ENCODE data around the gene AGBL1. TPM values are rescaled to one million over a fixed set of nuclear protein-coding genes. Genes with fewer than 3 reads are reported as not detected.

Gene AGBL1
- total and polyA plus RNA-seq, 8 donors, result under 0.01 to 0.18 TPM; not detected in 6

DNA sequence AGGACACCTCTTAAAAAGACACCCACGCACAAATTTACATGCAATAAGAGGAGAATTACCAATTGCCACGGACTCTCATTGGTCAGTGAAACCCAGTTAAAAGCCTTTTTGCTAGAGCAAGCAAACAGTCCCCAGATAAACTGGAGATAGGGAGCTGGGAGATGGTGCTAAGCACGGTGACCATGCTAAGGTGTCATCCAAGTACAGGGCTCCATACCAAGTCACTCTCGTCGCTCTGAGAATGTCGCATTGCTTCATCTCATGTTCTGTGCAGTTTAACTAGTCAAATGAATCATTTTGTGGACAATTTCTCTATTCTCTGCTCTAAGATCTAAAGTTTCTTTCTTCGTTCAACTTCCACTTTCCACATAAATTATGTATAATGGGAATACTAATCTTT is 581.9 kb downstream of the AGBL1 start:
- H3K9me3 ChIP-seq, result no peaks in the 10 kb centered on the region
- 75 to 83% (median 79%) methylated on average over 7 of the region's 7 CpGs for WGBS, 5 donors
- H3K27ac ChIP-seq, result no peak overlapping the region
- H3K4me3 ChIP-seq, result no peak overlapping the region
- intact Hi-C loops (cut with DNase I; ENCODE audit: low total_unique reads), result no loop called here
- no peaks in the 10 kb centered on the region for H3K36me3 ChIP-seq
- H3K27me3 ChIP-seq, result no peaks in the 10 kb centered on the region
- no peak for DNase-seq
- TF ChIP-seq, protein P1, sequence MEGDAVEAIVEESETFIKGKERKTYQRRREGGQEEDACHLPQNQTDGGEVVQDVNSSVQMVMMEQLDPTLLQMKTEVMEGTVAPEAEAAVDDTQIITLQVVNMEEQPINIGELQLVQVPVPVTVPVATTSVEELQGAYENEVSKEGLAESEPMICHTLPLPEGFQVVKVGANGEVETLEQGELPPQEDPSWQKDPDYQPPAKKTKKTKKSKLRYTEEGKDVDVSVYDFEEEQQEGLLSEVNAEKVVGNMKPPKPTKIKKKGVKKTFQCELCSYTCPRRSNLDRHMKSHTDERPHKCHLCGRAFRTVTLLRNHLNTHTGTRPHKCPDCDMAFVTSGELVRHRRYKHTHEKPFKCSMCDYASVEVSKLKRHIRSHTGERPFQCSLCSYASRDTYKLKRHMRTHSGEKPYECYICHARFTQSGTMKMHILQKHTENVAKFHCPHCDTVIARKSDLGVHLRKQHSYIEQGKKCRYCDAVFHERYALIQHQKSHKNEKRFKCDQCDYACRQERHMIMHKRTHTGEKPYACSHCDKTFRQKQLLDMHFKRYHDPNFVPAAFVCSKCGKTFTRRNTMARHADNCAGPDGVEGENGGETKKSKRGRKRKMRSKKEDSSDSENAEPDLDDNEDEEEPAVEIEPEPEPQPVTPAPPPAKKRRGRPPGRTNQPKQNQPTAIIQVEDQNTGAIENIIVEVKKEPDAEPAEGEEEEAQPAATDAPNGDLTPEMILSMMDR (IDR thresholded peaks at IDR 0.05), result no peak
- TF ChIP-seq POLR2A (IDR thresholded peaks at IDR 0.05) (no peak), EP300 (IDR thresholded peaks at IDR 0.05) (no peak), POLR2AphosphoS5 (IDR thresholded peaks at IDR 0.05) (no peak)
- no peaks in the 10 kb centered on the region for H3K4me1 ChIP-seq

DNA sequence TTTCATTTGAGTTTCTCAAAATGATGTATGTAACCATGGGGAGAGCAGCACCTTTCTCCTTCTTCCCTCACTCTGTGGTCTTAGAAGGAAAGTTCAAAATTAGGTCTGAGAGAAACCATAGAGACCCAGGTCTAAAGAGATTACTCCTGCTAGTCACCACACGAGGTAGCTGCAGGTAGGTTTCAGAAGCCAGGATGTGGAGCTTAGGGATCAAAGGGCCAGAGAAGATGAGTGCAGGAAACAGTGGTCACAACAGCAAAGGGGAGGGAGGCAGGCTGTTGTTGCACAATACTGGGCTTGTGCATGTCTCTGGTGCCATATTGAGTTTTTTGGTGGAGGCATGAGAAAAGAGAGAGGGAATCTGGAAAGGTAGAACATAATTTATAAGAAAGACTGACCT is 583.6 kb downstream of the AGBL1 start:
- H3K4me1 ChIP-seq, result no peaks in the 10 kb centered on the region
- TF ChIP-seq, protein P1 (IDR thresholded peaks at IDR 0.05), result no peak
- WGBS, 5 donors, result 23 to 44% (median 26%) methylated on average over 1 of the region's 1 CpG
- no peaks in the 10 kb centered on the region for H3K27me3 ChIP-seq
- intact Hi-C loops (cut with DNase I; ENCODE audit: low total_unique reads), result no loop called here
- H3K9me3 ChIP-seq, result peaks cover 0 to 5% (median 0%) of the 10 kb centered on the region in 4 donors
- H3K27ac ChIP-seq, result no peak overlapping the region
- no peaks in the 10 kb centered on the region for H3K36me3 ChIP-seq
- DNase-seq, result no peak
- H3K4me3 ChIP-seq, result no peak overlapping the region

DNA sequence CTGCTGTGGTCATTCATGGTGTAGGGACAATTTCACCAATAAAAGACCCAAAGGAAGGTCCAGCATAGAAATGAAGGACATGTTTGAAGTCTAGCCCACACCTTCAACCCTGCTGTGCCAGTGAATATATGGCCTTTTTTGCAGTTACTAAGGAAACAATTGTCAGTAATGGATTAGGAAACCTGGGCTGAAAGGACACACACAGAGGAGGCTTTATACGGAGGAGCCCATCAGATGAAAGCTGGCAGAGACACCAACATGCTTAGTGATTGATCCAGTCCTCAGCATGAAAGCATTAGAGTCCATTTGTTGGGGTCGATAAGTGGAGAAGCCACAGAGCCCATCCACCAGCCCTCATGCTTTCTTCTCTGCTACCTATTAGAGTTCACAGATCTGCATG is 584.3 kb downstream of the AGBL1 start:
- intact Hi-C loops (cut with DNase I; ENCODE audit: low total_unique reads), result no loop called here
- H3K27me3 ChIP-seq, result no peaks in the 10 kb centered on the region
- no peaks in the 10 kb centered on the region for H3K4me1 ChIP-seq
- no peak for DNase-seq
- no peak overlapping the region for H3K4me3 ChIP-seq
- 28 to 67% (median 46%) methylated on average over 2 of the region's 2 CpGs for WGBS, 5 donors
- no peak overlapping the region for H3K27ac ChIP-seq
- TF ChIP-seq POLR2A (IDR thresholded peaks at IDR 0.05) (no peak), POLR2AphosphoS5 (IDR thresholded peaks at IDR 0.05) (no peak), EP300 (IDR thresholded peaks at IDR 0.05) (no peak)
- TF ChIP-seq, protein P1 (IDR thresholded peaks at IDR 0.05), result no peak
- peaks cover 0 to 5% (median 0%) of the 10 kb centered on the region in 4 donors for H3K9me3 ChIP-seq
- H3K36me3 ChIP-seq, result no peaks in the 10 kb centered on the region

DNA sequence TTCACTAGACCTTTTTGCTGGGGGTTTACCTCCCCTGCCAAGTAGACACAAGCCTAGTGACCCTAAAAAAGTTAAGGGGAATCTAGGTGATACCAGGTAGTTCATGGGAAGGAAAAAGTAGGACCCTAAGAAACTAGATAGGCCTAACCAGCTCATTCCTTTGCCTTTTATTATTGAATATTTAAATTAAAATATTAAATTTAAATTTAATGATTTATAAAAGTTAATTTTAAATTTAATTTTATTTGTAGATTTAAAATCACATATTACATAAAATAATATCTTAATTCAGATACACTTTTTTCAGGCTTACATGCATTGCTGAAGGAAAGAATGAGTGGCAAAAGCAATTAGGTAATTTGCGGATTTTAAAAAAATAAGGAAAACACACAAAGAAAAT is 584.9 kb downstream of the AGBL1 start:
- DNase-seq, result no peak
- Histone ChIP-seq H3K9me3 (peaks cover 0 to 5% (median 0%) of the 10 kb centered on the region in 4 donors), H3K36me3 (no peaks in the 10 kb centered on the region), H3K4me3 (no peak overlapping the region), H3K27ac (no peak overlapping the region), H3K27me3 (no peaks in the 10 kb centered on the region), H3K4me1 (no peaks in the 10 kb centered on the region)
- no peak for TF ChIP-seq POLR2AphosphoS5 (IDR thresholded peaks at IDR 0.05)
- no peak for TF ChIP-seq EP300 (IDR thresholded peaks at IDR 0.05)
- TF ChIP-seq POLR2A (IDR thresholded peaks at IDR 0.05), result no peak
- TF ChIP-seq, protein P1 (IDR thresholded peaks at IDR 0.05), result no peak
- 94 to 100% (median 100%) methylated on average over 1 of the region's 1 CpG for WGBS, 5 donors
- intact Hi-C loops (cut with DNase I; ENCODE audit: low total_unique reads), result no loop called here
